Activated T-helper 2 cell treated with anti-CD3 and anti-CD28 coated beads, Interferon-gamma antibody, Interleukin-2, Interleukin-4, amounts not matched to agents 10 μg/mL and 5 μg/mL and 100 μg/mL, durations not matched to agents 14 hours and 24 hours and 36 hours (primary cell): ENCODE results near the gene CDK14. TPM values are rescaled to one million over a fixed set of nuclear protein-coding genes. Genes with fewer than 3 reads are reported as not detected.

Experiments used
- DNase-seq: peaks from one replicate; pipeline ENCODE4 v3.0.0; 2021; ENCODE audit warnings: low spot score
- H3K27ac Mint-ChIP-seq: one replicate; pipeline ENCODE4 v1.8.0; 2021; ENCODE audit warnings: mixed read lengths
- H3K27me3 Mint-ChIP-seq: one replicate; pipeline ENCODE4 v1.8.0; 2021; ENCODE audit warnings: low read depth, mixed read lengths
- H3K36me3 Mint-ChIP-seq: one replicate; pipeline ENCODE4 v1.8.0; 2021; ENCODE audit warnings: low read depth, mixed read lengths
- H3K4me1 Mint-ChIP-seq: one replicate; pipeline ENCODE4 v1.8.0; 2021; ENCODE audit warnings: low read depth, mixed read lengths
- H3K4me3 Mint-ChIP-seq: one replicate; pipeline ENCODE4 v1.8.0; 2021; ENCODE audit warnings: low read depth, mild to moderate bottlenecking, moderate library complexity, mixed read lengths
- H3K9me3 Mint-ChIP-seq: one replicate; pipeline ENCODE4 v1.8.0; 2021; ENCODE audit warnings: mixed read lengths
- intact Hi-C: fragments of 100-400 bp; cut with micrococcal nuclease; formaldehyde crosslinking; loops from one replicate; pipeline ENCODE4 v1.15.1; 2023
- total RNA-seq: library from RNA; stranded (reverse); gene quantifications from 2 replicates; pipeline ENCODE4 v1.2.3, GENCODE V29; 2022

The CDK14 gene
- total RNA-seq, 1 donor from 2014 or later = 2.2 TPM

GRCh38 chr7:91187061-91187460 lies 590.9 kb downstream of the CDK14 start:
- Mint-ChIP-seq H3K4me1 (no peaks in the 10 kb centered on the region), H3K36me3 (no peaks in the 10 kb centered on the region), H3K27ac (no peak overlapping the region), H3K9me3 (no peaks in the 10 kb centered on the region), H3K27me3 (no peaks in the 10 kb centered on the region), H3K4me3 (no peak overlapping the region)
- DNase-seq = no peak
- intact Hi-C loops = no loop called here

DNA sequence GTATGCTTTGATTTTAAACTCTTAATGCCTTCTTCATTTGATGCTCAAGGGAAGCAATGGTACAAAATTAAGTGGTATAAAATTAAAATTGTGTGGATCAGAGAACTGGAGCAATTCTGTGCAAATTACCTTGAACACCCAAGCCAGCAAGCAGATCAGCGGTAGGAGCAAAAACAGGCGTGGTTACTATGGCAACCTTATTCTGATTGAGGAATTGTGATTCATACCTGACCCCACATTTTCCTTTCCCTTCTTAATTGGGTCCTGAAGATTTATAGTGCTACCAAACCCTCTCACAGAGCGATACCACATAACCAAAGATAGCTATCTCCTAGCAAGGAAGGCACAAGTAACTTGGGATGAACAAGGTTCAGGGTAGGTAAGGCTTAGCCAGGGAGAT lies 595.6 kb downstream of the CDK14 start:
- no peaks in the 10 kb centered on the region for H3K27me3 Mint-ChIP-seq
- intact Hi-C loops = no loop called here
- no peaks in the 10 kb centered on the region for H3K36me3 Mint-ChIP-seq
- no peaks in the 10 kb centered on the region for H3K4me1 Mint-ChIP-seq
- DNase-seq = no peak
- H3K9me3 Mint-ChIP-seq = no peaks in the 10 kb centered on the region
- no peak overlapping the region for H3K27ac Mint-ChIP-seq
- no peak overlapping the region for H3K4me3 Mint-ChIP-seq

DNA sequence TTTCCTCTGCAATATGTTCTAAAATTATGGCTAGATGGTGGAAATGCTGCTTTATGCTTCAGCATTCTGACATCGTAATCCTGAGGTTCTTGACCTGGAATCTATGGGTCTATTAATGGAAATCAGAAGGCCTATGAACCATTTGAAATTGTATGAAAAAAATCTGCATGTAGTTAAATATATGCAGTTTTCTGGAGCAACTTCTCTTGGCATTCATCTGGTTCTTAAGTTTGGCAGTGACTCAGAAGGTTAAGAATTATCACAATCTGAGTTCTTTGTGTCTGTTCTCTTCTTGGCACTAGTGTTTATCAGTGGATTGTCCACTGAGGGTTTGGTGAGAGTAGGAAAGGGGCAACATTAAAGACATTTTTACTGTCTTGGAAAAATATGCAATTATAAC lies 597.0 kb downstream of the CDK14 start:
- intact Hi-C loops = no loop called here
- no peaks in the 10 kb centered on the region for H3K27me3 Mint-ChIP-seq
- H3K27ac Mint-ChIP-seq = no peak overlapping the region
- no peaks in the 10 kb centered on the region for H3K9me3 Mint-ChIP-seq
- DNase-seq = no peak
- H3K4me3 Mint-ChIP-seq = no peak overlapping the region
- no peaks in the 10 kb centered on the region for H3K36me3 Mint-ChIP-seq
- no peaks in the 10 kb centered on the region for H3K4me1 Mint-ChIP-seq

- no peak overlapping the region for H3K4me3 Mint-ChIP-seq
- no peaks in the 10 kb centered on the region for H3K4me1 Mint-ChIP-seq
- H3K27ac Mint-ChIP-seq = no peak overlapping the region
- intact Hi-C loops = no loop called here
- no peaks in the 10 kb centered on the region for H3K9me3 Mint-ChIP-seq
- H3K36me3 Mint-ChIP-seq = no peaks in the 10 kb centered on the region
- no peak for DNase-seq
- H3K27me3 Mint-ChIP-seq = no peaks in the 10 kb centered on the region
These were observed 598.7 kb downstream of the CDK14 start for GRCh38 chr7:91194841-91195240.

- Mint-ChIP-seq H3K27me3 (no peaks in the 10 kb centered on the region), H3K9me3 (no peaks in the 10 kb centered on the region), H3K27ac (no peak overlapping the region), H3K4me1 (no peaks in the 10 kb centered on the region), H3K36me3 (no peaks in the 10 kb centered on the region), H3K4me3 (no peak overlapping the region)
- DNase-seq = no peak
- intact Hi-C loops = no loop called here
These were observed 599.9 kb downstream of the CDK14 start for GRCh38 chr7:91196058-91196457.

GRCh38 chr7:91198371-91198770 lies 602.2 kb downstream of the CDK14 start:
- intact Hi-C loops = no loop called here
- Mint-ChIP-seq H3K4me1 (no peaks in the 10 kb centered on the region), H3K4me3 (no peak overlapping the region), H3K9me3 (no peaks in the 10 kb centered on the region), H3K27ac (no peak overlapping the region), H3K36me3 (no peaks in the 10 kb centered on the region), H3K27me3 (no peaks in the 10 kb centered on the region)
- DNase-seq = no peak

DNA sequence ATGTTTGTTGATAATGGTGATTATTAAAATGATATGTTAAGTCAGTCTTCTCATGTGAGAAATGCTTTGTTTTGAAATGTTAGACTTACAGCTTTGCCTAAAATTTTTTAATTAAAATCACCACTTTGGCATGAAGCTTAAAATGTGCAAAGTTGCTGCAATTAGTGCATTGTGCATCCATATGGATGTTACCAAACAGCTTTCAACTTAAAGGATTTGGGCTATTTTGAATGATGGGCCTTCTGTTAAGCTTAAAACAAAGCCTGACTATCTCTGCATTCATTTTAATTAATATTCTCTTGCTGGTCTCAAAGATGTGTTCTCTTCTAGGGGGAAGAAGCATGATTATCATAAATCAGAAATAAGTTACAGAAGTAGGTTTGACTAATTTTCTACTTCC lies 603.5 kb downstream of the CDK14 start:
- no peak for DNase-seq
- intact Hi-C loops = no loop called here
- H3K27ac Mint-ChIP-seq = no peak overlapping the region
- no peaks in the 10 kb centered on the region for H3K36me3 Mint-ChIP-seq
- no peaks in the 10 kb centered on the region for H3K4me1 Mint-ChIP-seq
- no peak overlapping the region for H3K4me3 Mint-ChIP-seq
- H3K9me3 Mint-ChIP-seq = no peaks in the 10 kb centered on the region
- no peaks in the 10 kb centered on the region for H3K27me3 Mint-ChIP-seq

DNA sequence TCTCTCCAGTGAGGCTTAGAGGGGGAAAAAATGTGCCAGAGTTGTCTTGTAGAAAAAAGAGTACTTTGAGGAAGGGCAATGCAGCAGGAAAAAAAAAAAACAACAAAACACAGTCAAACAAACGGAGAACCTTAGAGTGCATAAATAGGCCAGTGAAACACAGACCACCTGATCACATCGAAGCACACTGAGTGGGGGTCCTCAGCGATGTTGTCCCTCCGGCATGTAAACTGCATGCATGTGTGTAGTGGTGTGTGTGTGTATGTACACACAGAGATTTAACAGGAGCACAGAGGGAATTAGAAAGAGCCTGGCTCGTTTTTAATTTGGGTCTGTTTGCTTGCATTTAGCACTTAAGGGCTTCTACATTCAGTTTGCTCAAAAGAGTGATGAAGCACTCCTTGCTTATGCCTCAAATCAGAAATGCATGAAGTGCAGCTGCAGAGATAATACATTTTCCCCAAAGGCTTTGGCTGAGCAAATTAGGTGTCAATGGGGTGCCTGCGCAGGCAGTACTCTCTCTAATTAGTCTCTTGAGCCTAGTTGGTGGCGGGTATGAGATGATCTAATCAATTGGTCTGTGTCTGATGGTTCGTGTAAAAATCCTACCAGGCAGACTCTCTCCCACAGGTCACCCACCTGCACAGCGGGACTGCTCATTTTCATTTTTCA lies 605.5 kb downstream of the CDK14 start:
- Mint-ChIP-seq H3K27me3 (no peaks in the 10 kb centered on the region), H3K27ac (no peak overlapping the region), H3K9me3 (no peaks in the 10 kb centered on the region), H3K4me1 (no peaks in the 10 kb centered on the region), H3K36me3 (no peaks in the 10 kb centered on the region), H3K4me3 (no peak overlapping the region)
- no peak for DNase-seq
- intact Hi-C loops = no loop called here

GRCh38 chr7:91206361-91206960 lies 610.3 kb downstream of the CDK14 start:
- H3K27ac Mint-ChIP-seq = no peak overlapping the region
- DNase-seq = no peak
- no peaks in the 10 kb centered on the region for H3K27me3 Mint-ChIP-seq
- no peaks in the 10 kb centered on the region for H3K36me3 Mint-ChIP-seq
- intact Hi-C loops = no loop called here
- no peaks in the 10 kb centered on the region for H3K4me1 Mint-ChIP-seq
- no peaks in the 10 kb centered on the region for H3K9me3 Mint-ChIP-seq
- H3K4me3 Mint-ChIP-seq = no peak overlapping the region

DNA sequence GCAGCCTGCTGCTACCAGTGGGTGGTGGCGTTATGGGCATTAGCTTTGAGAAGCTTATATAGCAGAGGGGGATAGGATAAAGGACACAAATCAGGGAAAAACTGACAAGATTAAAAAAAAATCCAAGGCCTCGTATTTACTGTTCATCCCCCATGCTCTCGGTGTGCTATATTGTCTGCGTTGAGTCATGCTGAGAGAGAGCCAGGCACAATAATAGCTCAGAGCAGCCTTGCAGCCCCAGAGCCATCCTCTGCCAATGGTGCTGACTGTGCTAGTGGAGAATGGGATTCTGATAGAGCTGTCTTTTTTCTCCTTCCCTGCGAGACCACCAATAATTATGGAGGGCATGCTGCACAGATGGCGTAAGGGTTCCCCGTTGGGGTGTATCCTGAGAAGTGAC lies 616.5 kb downstream of the CDK14 start:
- intact Hi-C loops = no loop called here
- H3K9me3 Mint-ChIP-seq = no peaks in the 10 kb centered on the region
- no peak for DNase-seq
- no peaks in the 10 kb centered on the region for H3K36me3 Mint-ChIP-seq
- H3K27ac Mint-ChIP-seq = no peak overlapping the region
- no peaks in the 10 kb centered on the region for H3K4me1 Mint-ChIP-seq
- no peak overlapping the region for H3K4me3 Mint-ChIP-seq
- no peaks in the 10 kb centered on the region for H3K27me3 Mint-ChIP-seq

DNA sequence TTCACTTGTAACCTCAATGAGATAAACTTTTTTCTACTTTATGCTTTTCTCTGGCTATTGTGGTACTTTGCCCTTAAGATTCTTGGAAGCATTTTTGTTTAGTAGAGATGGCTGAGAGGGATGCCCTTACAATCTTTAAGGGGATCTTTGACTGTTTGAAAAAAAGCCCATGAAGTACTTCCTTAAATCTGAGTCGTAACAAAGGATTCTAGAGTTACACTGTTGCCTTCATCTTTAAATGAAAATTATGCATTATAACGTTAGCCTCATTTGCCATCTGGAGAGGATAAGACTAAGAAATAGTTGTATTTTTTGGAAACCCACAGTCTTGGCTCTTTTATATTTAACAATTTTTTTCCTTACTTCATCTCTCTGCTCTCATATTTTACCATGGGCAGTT lies 630.3 kb downstream of the CDK14 start:
- no peak for DNase-seq
- H3K4me1 Mint-ChIP-seq = no peaks in the 10 kb centered on the region
- no peak overlapping the region for H3K27ac Mint-ChIP-seq
- no peaks in the 10 kb centered on the region for H3K36me3 Mint-ChIP-seq
- intact Hi-C loops = no loop called here
- no peaks in the 10 kb centered on the region for H3K9me3 Mint-ChIP-seq
- H3K4me3 Mint-ChIP-seq = no peak overlapping the region
- no peaks in the 10 kb centered on the region for H3K27me3 Mint-ChIP-seq

- intact Hi-C loops = no loop called here
- H3K4me1 Mint-ChIP-seq = no peaks in the 10 kb centered on the region
- no peak overlapping the region for H3K4me3 Mint-ChIP-seq
- no peaks in the 10 kb centered on the region for H3K27me3 Mint-ChIP-seq
- no peaks in the 10 kb centered on the region for H3K36me3 Mint-ChIP-seq
- H3K27ac Mint-ChIP-seq = no peak overlapping the region
- no peaks in the 10 kb centered on the region for H3K9me3 Mint-ChIP-seq
- DNase-seq = no peak
These were observed 632.2 kb downstream of the CDK14 start for GRCh38 chr7:91228327-91228726.

DNA sequence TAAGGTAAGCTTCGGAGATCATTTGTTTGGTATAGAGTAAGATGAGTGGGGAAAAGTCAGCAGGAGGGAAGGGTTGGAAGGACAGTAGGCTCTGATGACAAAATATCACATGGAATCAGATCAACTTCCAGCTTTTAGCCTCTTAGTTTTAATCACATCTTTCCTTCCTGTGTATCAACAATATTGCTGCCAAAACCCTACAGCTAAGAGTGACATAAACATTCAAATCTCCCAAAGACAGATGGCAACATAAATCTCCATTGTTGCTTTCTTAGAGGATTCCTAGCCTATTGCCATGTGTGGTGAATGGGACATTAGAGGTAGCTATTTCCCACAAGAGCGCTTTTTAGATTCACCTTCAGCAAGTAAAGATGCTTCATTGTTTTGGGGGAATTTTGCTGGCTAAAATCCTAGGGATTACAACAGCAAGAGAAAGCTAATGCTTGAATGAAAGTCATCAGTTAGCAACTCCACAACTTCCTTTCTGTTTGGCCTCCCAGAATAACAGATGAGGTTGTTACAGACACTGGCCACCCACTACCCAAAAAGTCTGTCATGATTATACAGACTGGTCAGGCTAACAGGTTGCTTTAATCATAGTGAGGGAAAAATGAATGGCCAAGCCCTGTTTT lies 632.9 kb downstream of the CDK14 start:
- Mint-ChIP-seq H3K9me3 (no peaks in the 10 kb centered on the region), H3K27ac (no peak overlapping the region), H3K36me3 (no peaks in the 10 kb centered on the region), H3K4me3 (no peak overlapping the region), H3K4me1 (no peaks in the 10 kb centered on the region), H3K27me3 (no peaks in the 10 kb centered on the region)
- intact Hi-C loops = no loop called here
- DNase-seq = no peak
